Left ventricle myocardium inferior (tissue), 1 donor: ENCODE data around the gene DCTD. TPM values are rescaled to one million over a fixed set of nuclear protein-coding genes. Genes with fewer than 3 reads are reported as not detected.

Source experiments
- DNase-seq: peaks from one replicate; pipeline ENCODE4 v3.0.0-alpha.2; 2020
- H3K27ac ChIP-seq: fragments of 200-600 bp; replicated peaks from 2 replicates; pipeline ENCODE4 v1.8.0; 2021
- H3K27me3 ChIP-seq: fragments of 200-600 bp; 2 replicates; pipeline ENCODE4 v1.8.0; 2021; ENCODE audit warnings: low read depth
- H3K36me3 ChIP-seq: fragments of 200-600 bp; 2 replicates; pipeline ENCODE4 v1.8.0; 2021
- H3K4me1 ChIP-seq: fragments of 200-600 bp; 2 replicates; pipeline ENCODE4 v1.8.0; 2021
- H3K4me3 ChIP-seq: fragments of 200-600 bp; 2 replicates; pipeline ENCODE4 v1.8.0; 2021; ENCODE audit warnings: mild to moderate bottlenecking, moderate library complexity
- H3K9me3 ChIP-seq: fragments of 200-600 bp; replicated peaks from 2 replicates; pipeline ENCODE4 v1.8.0; 2021
- intact Hi-C: fragments of 100-400 bp; cut with micrococcal nuclease; formaldehyde crosslinking; loops from one replicate; pipeline ENCODE4 v1.11.0; 2022
- total RNA-seq: library from RNA; stranded (reverse); fragmentation: NEBNext Ultra II Directional; extraction: Animal tissue kit (Norgen Biotek cat#: 25700); gene quantifications from one replicate; pipeline ENCODE4 v1.2.1, GENCODE V29; 2021
- TF ChIP-seq, protein P1 (sequence below): fragments of 200-600 bp; IDR thresholded peaks from 2 replicates; pipeline ENCODE4 v1.8.0; 2021; ENCODE audit warnings: antibody characterized with exemption, mild to moderate bottlenecking, borderline replicate concordance
- donor health status: DM: no; HTN: yes; CAD: no; lungs with severe emphysema.

The DCTD gene
- total RNA-seq, 1 donor from 2014 or later: 44.2 TPM

- Histone ChIP-seq H3K27ac (no peak overlapping the region), H3K36me3 (peaks cover 63% of the 10 kb centered on the region), H3K27me3 (no peaks in the 10 kb centered on the region), H3K4me1 (peaks cover 20% of the 10 kb centered on the region), H3K9me3 (peaks cover 10% of the 10 kb centered on the region), H3K4me3 (no peak overlapping the region)
- TF ChIP-seq, protein P1, sequence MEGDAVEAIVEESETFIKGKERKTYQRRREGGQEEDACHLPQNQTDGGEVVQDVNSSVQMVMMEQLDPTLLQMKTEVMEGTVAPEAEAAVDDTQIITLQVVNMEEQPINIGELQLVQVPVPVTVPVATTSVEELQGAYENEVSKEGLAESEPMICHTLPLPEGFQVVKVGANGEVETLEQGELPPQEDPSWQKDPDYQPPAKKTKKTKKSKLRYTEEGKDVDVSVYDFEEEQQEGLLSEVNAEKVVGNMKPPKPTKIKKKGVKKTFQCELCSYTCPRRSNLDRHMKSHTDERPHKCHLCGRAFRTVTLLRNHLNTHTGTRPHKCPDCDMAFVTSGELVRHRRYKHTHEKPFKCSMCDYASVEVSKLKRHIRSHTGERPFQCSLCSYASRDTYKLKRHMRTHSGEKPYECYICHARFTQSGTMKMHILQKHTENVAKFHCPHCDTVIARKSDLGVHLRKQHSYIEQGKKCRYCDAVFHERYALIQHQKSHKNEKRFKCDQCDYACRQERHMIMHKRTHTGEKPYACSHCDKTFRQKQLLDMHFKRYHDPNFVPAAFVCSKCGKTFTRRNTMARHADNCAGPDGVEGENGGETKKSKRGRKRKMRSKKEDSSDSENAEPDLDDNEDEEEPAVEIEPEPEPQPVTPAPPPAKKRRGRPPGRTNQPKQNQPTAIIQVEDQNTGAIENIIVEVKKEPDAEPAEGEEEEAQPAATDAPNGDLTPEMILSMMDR: no peak
- no peak for DNase-seq
- intact Hi-C loops: no loop called here
Observed at GRCh38 chr4:182885022-182885737, 32.0 kb downstream of the DCTD start.

DNA sequence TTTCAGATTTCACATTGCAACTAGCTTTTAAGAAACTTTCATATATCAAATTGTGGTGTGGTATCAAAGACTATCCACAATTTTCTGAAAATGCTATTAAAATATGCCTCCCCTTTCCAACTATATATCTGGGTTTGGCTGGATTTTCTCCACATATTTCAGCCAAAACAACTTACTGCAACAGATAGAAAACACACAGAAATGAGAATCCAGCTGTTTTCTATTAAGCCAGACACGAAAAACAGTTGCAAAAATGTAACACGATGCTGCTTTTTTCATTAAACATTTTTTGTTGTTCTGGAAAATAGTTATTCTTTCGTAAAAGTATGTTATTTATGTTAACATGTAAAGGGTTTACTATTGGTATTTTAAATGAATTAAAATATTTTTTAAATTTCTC lies 33.1 kb downstream of the DCTD start:
- TF ChIP-seq, protein P1: no peak
- Histone ChIP-seq H3K27me3 (no peaks in the 10 kb centered on the region), H3K36me3 (peaks cover 53% of the 10 kb centered on the region), H3K4me3 (no peak overlapping the region), H3K9me3 (peaks cover 10% of the 10 kb centered on the region), H3K27ac (no peak overlapping the region), H3K4me1 (peaks cover 24% of the 10 kb centered on the region)
- DNase-seq: no peak
- intact Hi-C loops: no loop called here

DNA sequence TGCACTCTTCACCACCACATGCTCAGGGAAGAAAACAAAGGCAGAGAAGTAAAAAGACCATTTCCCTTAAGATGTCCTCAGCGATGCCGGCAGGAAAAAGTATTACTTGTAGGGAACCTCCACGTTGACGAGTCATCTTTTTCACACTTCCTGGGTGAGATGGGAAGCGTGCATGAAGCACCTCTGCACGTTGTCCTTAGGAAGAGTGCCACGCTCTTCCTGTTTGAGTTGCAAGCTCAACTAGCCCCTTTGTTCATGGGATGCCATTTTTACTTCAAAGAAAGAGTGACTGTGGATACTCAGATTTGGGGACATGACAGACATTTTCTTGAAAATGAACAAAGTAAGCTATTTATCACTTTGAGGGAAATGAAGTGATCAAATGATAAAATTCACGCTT lies 33.8 kb downstream of the DCTD start:
- H3K9me3 ChIP-seq: peaks cover 10% of the 10 kb centered on the region
- no peak for DNase-seq
- intact Hi-C loops: no loop called here
- H3K4me3 ChIP-seq: no peak overlapping the region
- H3K27me3 ChIP-seq: no peaks in the 10 kb centered on the region
- H3K36me3 ChIP-seq: peaks cover 46% of the 10 kb centered on the region
- H3K4me1 ChIP-seq: peaks cover 24% of the 10 kb centered on the region
- H3K27ac ChIP-seq: no peak overlapping the region
- TF ChIP-seq, protein P1: no peak

DNA sequence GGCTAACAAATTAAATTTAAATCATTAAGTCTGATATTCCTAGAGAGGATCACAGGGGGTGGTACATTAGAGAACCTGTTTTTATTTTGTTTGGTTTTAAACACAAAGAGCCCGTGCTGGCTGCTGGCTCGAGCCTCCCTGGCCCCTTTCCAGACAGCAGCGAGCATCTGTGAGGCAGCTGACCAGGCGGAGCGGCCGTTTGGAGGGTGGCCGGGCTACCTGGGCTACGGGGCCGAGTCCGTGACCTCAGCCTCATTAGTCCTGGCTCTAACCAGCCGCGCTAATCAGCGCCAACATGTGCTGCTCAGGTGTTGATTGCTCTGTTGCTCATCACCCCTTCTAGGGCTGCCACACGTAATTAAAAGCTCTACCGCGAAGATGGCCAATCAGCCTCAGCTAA lies 35.3 kb downstream of the DCTD start:
- intact Hi-C loops: no loop called here
- DNase-seq: peak; percentile 36
- peaks cover 37% of the 10 kb centered on the region for H3K36me3 ChIP-seq

GRCh38 chr4:182880387-182881356 lies 36.5 kb downstream of the DCTD start:
- Histone ChIP-seq H3K36me3 (peaks cover 30% of the 10 kb centered on the region), H3K4me1 (peaks cover 24% of the 10 kb centered on the region), H3K9me3 (peaks cover 10% of the 10 kb centered on the region), H3K27me3 (no peaks in the 10 kb centered on the region), H3K4me3 (peak overlapping the region; percentile 49), H3K27ac (no peak overlapping the region)
- peak; percentile 57 for DNase-seq
- intact Hi-C loops: no loop called here
- TF ChIP-seq, protein P1: no peak

More for the DNA sequence above, 35.3 kb downstream of the DCTD start:
- Histone ChIP-seq H3K4me3 (no peak overlapping the region), H3K9me3 (peaks cover 10% of the 10 kb centered on the region), H3K27me3 (no peaks in the 10 kb centered on the region), H3K27ac (no peak overlapping the region), H3K4me1 (peaks cover 24% of the 10 kb centered on the region)
- TF ChIP-seq, protein P1: no peak
